ENCODE measurements around the gene DUSP1.

DNA sequence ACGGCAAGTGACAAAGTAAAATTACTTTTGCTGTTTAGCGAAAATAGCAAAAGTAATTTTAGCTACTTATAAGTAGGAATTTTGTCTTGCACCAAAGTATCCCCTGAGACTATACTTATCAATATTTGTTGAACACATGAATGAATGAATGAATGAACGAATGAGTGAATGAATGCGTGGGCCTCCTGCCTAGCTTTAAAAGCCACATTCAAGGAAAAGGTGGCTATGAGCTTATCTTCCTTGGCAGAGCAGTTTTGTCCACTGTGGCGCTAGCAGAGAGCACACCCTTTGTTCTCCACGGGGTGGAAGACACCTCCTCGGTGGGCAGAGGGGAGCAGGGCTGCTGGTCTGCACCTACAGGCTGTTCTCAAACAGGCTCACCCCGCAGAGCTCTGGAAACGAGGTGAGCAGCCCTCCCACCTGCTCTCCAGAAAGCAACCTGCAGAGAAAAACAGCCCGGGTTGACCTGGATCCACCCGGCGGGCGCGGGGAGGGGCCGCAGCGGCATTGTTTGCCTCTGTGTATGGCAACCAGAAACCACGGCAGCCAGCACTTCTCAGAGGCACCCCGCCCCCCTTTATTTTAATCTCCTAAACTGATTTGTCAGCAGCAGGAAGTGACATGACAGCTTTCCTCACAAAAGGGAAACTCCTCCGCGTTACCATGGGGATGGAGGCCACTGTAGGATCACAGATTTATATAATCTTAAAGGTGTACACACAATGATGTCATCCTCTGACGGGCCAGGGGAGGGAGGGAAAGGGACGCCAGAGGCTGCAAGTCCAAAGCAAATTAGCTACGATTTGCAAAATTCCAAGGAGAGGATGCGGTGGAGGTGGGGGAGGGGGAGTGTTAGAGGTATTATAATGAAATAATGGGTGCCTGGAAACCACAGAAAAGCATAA, 5.9 kb downstream of the DUSP1 start:
- TF ChIP-seq EZH2 (IDR thresholded peaks at IDR 0.05; ENCODE audit: borderline replicate concordance, low read depth, low read length, severe bottlenecking) (no peak), POLR2A (IDR thresholded peaks at IDR 0.05; ENCODE audit: low read depth, low read length) (peak; percentile 16), JUN (IDR thresholded peaks at IDR 0.05; ENCODE audit: borderline replicate concordance, insufficient read depth, insufficient read length, low read depth) (peak; percentile 89), POLR2AphosphoS5 (IDR thresholded peaks at IDR 0.05; ENCODE audit: insufficient read depth, low read depth, low read length) (peak; percentile 71), FOS (IDR thresholded peaks at IDR 0.05; ENCODE audit: borderline replicate concordance, insufficient read depth, low read length) (peak; percentile 34), GATA2 (IDR thresholded peaks at IDR 0.05; ENCODE audit: insufficient read depth, insufficient read length, low read depth, low read length) (no peak), MYC (IDR thresholded peaks at IDR 0.05; ENCODE audit: low read depth, low read length) (no peak)
- TF ChIP-seq, protein P1, sequence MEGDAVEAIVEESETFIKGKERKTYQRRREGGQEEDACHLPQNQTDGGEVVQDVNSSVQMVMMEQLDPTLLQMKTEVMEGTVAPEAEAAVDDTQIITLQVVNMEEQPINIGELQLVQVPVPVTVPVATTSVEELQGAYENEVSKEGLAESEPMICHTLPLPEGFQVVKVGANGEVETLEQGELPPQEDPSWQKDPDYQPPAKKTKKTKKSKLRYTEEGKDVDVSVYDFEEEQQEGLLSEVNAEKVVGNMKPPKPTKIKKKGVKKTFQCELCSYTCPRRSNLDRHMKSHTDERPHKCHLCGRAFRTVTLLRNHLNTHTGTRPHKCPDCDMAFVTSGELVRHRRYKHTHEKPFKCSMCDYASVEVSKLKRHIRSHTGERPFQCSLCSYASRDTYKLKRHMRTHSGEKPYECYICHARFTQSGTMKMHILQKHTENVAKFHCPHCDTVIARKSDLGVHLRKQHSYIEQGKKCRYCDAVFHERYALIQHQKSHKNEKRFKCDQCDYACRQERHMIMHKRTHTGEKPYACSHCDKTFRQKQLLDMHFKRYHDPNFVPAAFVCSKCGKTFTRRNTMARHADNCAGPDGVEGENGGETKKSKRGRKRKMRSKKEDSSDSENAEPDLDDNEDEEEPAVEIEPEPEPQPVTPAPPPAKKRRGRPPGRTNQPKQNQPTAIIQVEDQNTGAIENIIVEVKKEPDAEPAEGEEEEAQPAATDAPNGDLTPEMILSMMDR (IDR thresholded peaks at IDR 0.05; ENCODE audit: extremely low read depth in 1 of 2, insufficient read depth in 1 of 2, low read depth in 1 of 2, low read length in 2 of 2) = no peak
- TF ChIP-seq, protein P2, sequence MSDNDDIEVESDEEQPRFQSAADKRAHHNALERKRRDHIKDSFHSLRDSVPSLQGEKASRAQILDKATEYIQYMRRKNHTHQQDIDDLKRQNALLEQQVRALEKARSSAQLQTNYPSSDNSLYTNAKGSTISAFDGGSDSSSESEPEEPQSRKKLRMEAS (IDR thresholded peaks at IDR 0.05; ENCODE audit: insufficient read depth, insufficient read length) = no peak
